GM21390 (cell line): ENCODE results near the gene GOLM1.
"Not testable (repeated sequence)": the region's sequence is repeated elsewhere in the genome, so short reads cannot be mapped to it uniquely, and the experiment has no call there.

ENCODE experiments used
- ATAC-seq: cut with Tn5 transposase; IDR thresholded peaks from one replicate; pipeline ENCODE4 v1.9.1; 2021; ENCODE audit not compliant: unreplicated experiment

The GOLM1 gene

DNA sequence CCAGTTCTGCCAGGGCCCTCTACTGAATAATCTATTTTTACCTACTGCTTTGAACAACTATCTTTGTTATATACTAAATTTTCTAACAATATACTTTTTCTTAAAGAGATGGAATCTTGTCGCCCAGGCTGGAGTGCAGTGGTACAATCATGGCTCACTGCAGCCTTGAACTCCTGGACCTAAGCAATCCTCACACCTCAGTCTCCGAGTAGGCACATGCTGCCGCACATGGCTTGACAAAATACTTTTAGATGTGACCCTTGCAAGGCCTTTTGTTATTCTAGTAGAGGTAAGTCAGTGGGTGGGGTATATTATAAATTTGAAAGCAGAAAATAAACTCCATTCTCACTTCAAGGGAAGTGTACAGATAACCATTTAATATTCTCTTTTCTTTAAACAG is 7.9 kb downstream of the GOLM1 start:
- no peak for ATAC-seq

DNA sequence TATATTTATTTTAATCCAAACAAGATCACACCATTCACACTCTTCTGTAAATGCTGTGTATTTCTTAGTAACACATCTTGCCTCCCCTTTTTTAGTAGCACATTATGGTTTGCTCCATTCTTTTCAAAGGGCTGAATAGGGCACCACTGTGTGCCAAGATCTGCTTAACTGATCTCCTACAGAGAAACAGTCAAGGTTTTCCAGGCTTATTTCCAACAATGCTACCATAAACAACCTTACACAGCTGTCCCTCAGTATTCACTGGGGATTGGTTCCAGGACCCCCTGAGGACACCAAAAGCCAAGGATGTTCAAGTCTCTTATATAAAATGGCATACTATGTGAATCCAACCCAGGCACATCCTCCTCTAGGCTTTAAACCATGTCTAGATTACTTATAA is 16.5 kb downstream of the GOLM1 start:
- no peak for ATAC-seq

DNA sequence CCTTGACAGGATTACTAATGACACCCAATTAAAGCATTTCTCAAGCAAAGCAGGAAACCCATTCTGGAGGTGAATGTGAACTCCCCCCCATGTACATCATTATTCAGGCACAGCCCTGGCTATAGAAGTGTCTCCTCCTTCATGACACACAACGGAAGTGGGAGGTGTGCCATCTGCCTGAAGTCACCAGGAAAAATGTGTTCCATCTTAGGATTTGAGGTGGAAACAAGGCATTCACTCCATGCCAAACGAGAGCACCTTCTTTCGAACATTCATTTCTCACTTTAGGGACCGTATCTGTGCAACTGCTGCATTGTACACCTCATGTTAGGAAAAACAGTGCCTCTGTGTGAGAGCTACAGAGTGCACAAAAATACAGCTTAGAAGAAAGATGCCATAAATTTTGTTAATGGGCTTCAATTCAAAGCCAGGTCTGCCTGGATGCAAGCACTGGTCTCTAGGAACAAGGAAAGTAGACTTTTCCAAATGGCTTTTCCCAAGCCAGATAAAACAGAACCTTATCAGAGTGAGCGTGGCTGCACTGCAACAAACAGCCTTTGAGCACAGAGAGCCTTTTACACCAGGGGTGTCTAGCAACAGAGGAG is 19.4 kb downstream of the GOLM1 start:
- ATAC-seq, result no peak

DNA sequence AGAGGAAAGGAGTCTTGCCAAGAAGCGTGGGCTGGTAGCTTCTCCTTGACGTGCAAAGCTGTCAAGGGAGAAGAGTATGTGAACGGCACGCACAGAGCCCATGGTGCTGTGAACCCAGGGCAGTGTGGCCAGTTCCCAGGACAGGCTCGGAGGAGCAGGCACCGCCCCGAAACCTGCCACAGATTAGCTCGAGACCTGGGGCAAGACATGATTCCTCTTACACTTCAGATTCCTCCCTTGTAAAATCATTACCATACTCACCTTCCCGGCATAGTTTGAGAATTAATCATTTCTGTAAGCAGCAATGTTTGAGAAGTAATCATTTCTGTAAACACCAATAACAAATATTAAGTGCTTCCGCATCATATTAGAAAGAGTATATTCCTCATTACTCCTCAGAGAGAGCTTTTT is 19.9 kb downstream of the GOLM1 start:
- ATAC-seq, result no peak

DNA sequence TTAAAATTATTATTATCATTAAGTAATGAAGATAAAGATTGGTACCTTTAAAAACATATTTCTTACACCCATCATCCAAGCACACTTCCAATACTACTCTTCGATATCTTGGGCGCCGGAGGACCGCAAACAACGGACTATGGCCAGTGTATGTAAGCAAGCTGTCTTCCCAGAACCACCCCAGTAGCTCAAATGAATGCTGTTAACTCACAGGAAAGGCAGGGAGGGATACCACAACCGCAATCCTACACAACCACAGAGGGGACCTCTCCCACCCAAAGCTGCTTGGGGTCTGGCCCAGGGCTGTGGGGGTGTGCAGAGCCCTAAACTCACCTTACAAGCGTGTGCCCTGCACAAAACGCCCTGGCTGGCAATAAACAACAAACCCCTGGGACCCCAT is 20.6 kb downstream of the GOLM1 start:
- ATAC-seq, result no peak

DNA sequence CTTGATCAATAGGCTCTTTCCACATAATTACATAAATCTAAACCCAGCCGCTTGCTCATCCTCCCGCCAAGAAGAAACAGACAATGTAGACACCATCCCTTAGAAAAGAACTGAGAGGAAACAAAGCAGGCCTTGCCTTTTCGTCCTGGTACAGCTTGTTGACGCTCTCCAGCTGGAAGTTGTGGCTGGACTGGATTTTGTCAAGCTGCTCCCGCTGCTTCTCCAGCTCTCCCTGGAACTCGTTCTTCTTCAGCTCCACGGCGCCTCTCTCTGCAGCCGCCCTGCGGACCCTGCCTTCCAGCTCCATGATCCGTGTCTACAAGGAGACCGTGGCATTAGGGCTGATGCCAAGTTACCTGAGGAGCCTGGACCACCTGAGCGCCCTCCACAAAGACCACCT is 22.1 kb downstream of the GOLM1 start:
- no peak for ATAC-seq

DNA sequence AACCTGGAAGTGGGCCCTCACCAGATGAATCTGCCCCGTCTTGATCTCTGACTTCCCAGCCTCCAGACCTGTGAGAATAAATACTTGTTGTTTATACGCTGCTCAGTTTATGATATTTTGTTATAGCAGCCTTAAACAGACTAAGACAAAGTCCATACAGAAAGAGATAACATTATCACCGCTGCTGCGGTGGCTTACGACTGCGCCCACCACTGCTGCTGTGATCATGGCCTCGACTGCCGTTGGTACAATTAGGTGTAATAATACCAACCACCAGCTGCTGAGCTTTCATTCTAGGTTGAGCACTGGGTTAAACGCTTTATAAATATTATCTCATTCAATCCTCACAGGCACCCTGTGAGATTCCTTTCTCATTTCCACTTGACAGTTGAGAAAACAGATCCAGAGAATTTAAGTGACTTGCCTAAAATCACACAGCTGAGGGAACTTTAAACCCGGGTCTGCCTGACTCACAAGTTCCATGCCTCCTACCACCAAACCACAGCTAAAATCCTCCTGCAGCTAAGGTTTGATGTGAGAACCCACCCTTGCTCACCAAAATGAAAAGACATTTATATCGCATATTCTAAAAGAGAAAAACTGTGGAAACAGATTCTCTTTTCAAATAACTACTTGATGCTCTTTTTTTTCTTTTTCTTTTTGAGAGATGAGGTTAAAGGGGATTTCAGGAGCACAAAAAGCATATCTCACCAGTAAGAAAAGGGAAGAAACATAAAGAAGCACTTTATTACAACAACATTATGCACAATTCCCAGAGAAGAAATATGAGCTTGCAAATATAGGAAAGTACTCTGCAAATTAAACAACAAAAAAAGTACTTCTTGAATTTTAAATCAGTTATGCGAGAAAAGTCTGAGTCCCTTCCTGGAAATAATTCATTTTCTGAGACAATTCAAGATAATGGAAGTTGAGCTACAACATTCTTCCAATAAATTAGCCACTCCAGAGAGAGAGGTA is 23.9 kb downstream of the GOLM1 start:
- ATAC-seq, result no peak

DNA sequence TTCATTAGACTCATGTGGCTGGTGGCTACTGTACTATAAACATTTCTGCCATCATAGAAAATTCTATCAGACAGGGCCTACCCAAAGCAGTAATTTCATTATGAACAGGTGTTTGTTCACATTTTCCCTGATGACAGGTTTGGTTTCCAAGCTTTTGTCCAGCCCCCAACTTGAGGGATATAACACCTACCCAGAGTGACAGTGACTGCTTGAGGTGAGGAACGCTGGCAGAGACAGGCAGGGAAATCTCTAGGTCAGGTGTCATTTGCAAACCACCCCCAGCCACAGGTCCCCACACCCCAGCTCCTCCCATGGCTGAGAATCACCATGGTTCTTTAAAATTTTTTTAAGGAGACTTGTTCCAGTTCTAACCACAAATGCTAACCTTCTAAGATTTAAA is 25.5 kb downstream of the GOLM1 start:
- ATAC-seq, result no peak

DNA sequence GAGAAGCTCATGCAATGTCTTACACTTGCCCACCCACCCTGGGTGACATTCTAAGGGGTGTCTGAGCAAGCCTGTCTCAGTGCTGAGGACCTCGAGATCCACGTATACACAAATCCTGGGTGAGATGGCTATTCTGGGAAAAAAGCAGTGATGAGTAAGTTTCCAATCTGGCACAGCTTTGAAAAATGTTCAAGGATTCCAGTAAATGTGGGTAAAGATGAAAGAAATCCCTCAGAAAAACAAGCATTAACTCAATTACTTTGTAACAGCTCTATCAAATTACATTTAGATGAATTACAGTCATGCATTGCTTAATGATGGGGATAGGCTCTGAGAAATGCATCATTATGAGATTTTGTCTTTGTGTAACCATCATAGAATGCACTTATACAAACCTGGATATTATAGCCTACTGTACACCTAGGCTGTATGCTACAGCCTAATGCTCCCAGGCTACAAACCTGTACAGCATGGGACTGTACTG is 26.9 kb downstream of the GOLM1 start:
- ATAC-seq, result no peak

DNA sequence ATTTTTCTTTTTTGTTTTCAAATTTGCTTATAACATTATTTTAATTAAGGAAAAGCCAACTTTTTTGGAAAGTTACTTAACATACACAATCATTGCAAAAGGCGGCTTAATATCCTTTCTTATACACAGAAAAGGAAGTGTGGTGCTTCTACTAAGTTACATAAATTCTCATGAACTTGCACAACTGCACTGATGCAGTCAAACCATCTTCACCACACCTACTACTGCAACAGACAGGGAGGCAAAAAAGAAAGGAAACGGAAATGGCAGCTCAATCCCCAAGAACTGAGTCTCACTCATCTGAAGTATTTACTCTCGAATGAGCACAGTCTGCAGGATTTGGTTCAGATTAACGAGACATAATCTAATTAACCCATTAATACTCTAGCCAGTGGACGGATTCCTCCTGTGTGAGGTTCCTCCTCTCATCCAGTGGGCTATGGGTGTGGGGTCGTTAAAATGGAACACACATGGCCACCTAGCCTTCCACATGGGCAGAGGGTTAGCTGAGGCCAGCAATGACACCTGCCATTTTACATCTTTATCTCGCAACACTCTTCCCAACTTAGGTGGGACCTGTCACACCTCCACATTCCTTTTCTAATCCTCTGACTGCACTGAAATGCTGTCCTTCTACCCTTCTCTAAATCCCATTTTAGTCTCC is 30.0 kb downstream of the GOLM1 start:
- no peak for ATAC-seq

DNA sequence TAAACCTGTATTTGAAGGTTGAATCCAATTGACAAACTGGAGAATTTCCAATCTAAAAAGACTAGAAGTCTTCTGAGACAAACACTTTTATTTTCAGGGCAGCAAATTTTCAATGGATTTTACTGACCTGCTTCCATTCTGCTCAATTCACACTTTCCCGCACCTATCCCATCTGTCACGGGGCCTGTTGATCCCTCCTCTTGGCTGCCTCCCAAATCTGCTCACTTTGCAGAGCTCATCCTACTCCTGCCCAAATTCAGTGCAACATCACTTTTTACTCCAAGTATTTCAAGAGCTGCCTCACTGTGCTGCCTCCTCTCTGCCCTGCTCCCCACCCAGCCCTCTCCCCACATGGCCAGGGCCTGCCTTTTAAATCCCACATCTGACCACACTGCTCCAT is 35.1 kb downstream of the GOLM1 start:
- ATAC-seq, result no peak

DNA sequence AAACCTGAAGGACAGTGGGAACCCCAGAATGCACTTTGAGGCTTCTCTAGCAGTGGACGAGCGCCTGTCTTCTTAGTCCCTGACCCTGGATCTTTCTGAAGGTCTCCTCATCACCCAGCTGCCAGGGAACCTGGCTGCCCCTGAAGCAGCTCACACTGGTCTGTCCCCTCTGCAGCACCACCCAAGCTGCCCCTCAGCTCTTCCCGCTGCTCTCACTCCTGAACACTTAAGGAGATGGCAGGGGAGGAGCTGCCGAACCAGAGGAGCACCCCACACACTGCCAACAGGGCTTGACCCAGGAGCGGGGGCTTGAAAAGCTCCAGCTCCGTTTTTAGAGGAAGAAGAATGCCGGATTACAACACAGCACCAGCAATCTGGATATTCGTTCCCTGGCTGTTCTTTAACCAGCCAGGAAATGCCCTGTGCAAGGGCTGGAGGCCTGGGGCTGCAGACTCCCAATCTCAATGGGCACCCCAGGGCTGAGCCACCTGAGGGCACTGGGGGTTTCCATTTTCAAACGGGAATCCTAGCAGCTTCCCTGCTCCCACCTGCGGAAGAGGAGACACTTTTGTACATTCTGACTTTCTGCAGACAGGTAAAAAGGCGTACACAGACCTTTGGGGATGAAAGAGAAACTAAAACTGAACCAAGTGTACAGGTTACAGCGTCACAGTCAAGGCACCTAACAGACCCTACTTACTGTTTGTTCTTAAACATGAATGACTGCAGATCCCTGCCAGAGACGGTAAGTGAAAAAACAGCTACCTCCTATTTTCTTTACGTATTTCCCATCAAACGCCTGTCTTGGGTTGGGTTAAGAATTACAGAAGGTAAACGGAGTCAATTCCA is 36.3 kb downstream of the GOLM1 start:
- ATAC-seq, result no peak

DNA sequence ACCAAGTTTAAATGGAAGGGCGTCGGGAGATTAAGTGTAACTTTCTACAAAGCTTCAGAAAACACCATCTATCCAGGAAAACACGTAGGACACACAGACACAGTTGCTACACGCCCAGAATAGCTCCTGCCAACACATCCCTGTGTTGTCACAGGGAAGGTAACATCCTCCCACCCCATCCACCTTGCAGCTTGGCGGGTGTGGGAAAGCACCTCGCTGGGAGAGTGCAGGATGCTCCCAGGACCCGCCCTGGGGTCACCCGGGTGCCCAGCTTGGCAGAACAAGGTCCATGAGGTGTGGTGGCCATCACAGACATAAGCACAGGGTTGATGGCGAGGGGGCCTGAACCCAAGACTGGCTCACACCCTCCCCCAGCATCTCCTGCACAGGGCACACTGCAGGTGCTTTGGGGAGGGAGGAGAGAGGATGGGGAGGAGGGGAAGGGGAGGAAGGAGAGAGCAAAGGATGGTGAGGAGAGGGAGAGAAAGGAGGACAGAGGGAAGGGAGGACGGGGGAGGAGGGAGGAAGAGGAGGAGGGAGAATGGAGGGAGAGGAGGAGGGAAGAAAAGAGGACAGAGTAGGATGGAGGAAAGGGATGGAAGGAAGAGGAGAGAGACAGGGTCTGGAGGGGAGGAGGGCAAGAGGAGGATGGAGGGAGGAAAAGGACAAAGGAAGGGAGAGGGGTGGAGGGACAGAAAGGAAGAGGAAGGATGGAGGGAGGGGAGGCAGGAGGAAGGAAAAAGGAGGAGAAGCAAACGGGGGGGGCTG is 37.2 kb downstream of the GOLM1 start:
- no peak for ATAC-seq

DNA sequence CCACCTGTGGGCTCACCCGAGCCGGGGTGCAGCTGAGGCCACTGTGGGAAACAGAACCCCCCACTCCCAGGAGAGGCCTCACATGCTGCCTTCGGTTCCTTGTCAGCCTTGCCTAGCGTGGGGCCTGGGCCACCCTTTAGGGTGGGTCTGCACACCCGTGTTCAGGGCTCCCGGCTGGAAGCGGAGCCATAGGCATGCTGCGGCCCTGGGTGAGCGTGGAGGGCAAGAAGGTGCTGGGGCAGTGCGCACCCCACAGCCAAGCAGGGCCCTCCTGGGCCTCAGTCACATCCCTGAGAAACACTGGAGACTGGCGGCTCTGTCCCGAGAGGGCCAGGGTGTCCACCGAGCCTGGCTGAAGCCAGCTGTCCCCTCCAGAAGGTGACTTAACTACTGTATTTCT is 41.9 kb downstream of the GOLM1 start:
- ATAC-seq, result no peak

DNA sequence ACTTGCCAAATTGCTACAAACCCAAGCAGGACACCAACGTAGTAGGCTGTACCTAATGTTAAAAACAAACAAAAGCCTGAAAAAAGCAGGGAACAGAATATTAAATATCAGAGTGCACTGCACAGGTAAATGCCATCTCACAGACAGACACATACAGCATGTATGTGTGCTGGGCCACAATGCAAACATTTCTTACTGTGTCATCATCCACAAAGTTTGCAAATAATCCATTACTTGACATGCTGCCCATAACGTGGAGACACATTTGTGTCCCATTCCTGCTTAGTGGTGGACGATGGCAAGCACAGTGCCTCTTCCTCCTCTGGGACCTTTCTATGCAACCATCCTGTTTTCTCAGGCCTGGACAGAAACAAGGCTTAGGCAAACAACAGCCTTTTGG is 44.7 kb downstream of the GOLM1 start:
- no peak for ATAC-seq

DNA sequence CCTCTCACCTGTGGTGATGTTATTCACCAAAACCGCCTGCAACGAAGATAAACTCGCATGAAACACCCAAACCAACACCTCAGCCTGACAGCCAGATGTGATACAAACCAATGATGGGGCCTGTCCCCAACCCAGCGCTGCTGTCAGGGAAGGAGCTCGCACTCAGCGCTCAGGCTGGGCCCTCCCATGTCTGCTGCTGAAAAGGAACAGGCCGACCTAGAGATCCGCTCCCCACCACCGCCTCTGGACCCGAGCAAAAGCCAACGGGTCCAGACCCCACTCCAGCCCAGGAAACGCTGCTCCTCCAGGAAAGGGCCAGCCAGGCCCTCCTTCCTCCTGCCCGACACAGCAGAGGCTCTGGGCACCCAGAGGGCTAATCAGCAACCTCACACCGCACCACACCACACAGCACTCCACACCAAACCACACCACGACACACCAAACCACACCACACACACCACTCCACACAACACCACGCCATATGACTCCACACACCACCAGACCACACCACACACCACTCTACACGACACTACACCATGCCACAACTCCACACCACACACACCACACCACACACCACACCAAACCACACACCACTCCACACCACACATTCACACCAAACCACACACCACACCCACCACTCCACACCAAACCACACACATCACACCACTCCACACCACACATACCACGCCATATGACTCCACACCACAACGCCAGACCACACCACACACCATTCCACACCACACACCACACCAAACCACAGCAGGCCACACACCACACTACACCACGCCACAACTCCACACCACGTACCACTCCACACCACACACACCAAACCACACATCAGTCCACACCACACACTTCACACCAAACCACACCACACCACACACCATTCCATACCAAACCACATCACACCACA is 46.5 kb downstream of the GOLM1 start:
- ATAC-seq, result no peak

DNA sequence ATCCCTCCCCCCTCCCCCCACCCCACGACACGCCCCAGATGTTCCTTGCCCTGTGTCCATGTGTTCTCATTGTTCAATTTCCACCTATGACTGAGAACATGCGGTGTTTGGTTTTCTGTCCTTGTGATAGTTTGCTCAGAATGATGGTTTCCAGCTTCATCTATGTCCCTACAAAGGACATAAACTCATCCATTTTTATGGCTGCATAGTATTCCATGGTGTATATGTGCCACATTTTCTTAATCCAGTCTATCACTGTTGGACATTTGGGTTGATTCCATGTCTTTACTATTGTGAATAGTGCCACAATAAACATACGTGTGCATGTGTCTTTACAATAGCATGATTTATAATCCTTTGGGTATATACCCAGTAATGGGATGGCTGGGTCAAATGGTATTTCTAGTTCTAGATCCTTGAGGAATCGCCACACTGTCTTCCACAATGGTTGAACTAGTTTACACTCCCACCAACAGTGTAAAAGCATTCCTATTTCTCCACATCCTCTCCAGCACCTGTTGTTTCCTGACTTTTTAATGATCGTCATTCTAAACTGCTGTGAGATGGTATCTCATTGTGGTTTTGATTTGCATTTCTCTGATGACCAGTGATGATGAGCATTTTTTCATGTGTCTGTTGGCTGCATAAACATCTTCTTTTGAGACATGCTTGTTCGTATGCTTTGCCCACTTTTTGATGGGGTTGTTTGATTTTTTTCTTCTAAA is 51.2 kb downstream of the GOLM1 start:
- not testable (repeated sequence) for ATAC-seq

DNA sequence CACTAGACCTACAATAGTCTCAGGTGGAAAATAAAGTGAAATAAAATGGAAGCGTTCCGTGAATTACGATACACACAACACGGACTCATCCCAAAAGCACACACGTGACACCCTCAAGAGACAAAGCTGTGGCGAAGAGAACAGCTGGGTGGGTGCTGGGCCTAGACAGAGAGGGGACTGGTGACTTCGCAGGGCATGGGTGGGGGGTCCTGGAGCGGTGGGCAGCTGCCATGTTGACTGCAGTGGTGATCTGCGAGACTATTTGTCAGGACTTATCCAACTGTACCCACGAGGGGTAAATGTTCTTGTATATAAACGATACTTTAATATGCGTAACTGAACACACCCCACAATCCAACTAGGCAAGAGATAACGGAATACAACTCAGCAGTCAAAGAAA is 52.0 kb downstream of the GOLM1 start:
- no peak for ATAC-seq
